Activated naive CD4-positive, alpha-beta T cell treated with Interleukin-2 at 50 U/mL for 16 hours (primary cell): ENCODE measurements around the gene CAPN12.
A peak's percentile ranks its signal among the peaks of the same experiment; 100 is the strongest.

Source experiments
- DNase-seq: peaks from one replicate; pipeline ENCODE4 v3.0.0-alpha.2; 2020

Gene CAPN12

GRCh38 chr19:38737281-38737865, 6.9 kb downstream of the CAPN12 start:
- no peak for DNase-seq

DNA sequence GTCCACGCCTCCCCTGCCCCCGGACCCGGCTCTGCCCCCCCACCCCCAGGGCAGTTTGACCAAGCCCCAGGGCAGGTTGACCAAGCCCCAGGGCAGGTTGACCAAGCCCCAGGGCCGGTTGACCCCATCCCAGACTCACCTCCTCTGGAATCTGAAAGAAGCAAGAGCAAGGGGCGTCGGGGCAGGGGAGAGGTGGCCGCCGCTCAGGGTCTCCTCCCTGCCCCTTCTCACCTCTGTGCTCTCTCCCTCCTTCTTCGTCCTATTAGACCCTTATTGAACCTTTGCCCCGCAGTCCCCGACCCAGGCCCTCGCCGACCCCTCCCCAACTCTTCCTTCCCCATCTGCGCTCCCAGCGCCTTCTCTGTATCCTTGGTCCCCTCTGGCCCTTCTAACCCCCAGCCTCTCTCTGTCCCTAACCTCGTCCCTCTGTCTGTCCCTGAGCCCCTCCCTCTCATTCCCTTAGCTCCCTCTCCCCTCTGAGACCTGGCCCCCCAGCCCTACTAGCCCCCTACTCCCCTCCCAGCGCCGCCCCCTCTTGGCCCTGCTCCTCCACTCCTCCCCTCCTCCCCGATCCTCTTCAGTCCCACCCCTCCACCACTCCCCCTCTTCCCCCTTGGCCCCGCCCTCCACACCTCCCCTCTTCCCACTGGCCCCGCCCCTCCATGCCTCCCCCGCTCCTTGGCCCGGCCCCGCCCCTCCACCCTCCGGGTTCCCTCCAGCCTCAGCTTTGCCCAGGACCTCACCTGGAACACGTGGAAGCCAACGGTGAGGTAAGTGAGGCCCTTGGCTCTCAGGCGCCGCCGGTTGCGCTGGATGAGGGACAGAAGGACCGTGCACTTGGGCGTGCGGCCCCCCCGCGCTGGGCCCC, 7.6 kb downstream of the CAPN12 start:
- DNase-seq: peak; percentile 62

GRCh38 chr19:38736036-38736412, 8.2 kb downstream of the CAPN12 start:
- peak; percentile 67 for DNase-seq

- peak; percentile 28 for DNase-seq
Measured at GRCh38 chr19:38735257-38735686, 9.0 kb downstream of the CAPN12 start.

- peak; percentile 33 for DNase-seq
Measured at GRCh38 chr19:38734426-38735256, 9.6 kb downstream of the CAPN12 start.

GRCh38 chr19:38734176-38734425, 10.2 kb downstream of the CAPN12 start:
- DNase-seq: no peak

- DNase-seq: peak; percentile 11
Measured at GRCh38 chr19:38733493-38734175, 10.6 kb downstream of the CAPN12 start.

DNA sequence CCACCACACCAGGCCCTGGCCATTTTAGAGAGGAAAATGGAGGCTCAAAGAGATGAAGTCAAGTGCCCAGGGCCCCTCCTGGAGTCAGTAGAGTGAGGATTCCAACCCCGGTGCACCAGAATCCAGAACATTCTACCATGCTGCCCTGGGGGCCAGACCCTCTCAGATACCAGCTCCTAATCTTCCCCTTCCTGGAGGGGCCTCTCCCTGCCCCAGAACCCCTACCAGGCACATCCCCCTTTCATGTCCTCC, 11.1 kb downstream of the CAPN12 start:
- no peak for DNase-seq

- no peak for DNase-seq
Measured at GRCh38 chr19:38731654-38732301, 12.5 kb downstream of the CAPN12 start.

DNA sequence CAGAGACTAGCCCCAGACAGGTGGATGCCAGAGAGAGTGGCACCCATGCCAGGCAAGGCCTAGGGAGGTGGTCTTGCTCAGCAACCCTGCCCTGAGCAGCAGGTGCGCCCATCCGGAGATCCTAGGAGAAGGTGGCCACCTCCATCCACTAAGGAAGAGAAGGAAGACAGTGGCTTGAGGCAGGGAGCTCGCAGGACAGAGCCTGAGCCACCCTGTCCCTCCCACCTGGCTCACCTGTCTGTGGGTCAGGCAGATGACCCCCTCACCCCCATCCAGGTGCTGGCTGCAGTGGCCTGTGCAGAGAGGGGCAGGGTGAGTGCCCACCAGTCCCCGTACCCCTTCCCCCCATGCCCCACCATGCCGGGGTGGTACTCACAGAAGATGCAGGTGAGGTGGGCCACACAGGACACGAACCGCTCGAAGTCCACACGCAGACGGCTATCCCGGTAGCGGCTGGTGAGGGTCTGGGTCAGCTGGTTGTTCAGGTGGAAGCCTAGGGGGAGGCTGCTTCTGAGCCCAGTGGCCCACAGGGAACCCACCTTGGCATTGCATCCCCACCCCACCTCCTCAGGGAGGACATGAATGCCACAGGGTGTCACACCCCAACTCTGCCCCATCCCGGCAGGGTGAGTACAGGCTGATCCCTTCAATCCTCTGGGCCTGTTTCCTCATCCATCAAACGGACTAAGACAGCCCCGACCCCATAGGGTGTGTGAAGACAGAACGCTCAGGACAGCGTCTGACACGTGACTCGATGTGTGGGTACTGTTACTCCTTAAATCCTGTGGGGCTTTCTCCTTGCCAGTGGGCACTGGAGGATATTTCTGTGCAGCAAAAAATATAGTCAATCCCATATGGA, 13.3 kb downstream of the CAPN12 start:
- no peak for DNase-seq

- DNase-seq: no peak
Measured at GRCh38 chr19:38730470-38730730, 13.9 kb downstream of the CAPN12 start.

GRCh38 chr19:38729653-38730469, 14.4 kb downstream of the CAPN12 start:
- DNase-seq: peak; percentile 80

GRCh38 chr19:38728752-38729541, 15.3 kb downstream of the CAPN12 start:
- DNase-seq: no peak

DNA sequence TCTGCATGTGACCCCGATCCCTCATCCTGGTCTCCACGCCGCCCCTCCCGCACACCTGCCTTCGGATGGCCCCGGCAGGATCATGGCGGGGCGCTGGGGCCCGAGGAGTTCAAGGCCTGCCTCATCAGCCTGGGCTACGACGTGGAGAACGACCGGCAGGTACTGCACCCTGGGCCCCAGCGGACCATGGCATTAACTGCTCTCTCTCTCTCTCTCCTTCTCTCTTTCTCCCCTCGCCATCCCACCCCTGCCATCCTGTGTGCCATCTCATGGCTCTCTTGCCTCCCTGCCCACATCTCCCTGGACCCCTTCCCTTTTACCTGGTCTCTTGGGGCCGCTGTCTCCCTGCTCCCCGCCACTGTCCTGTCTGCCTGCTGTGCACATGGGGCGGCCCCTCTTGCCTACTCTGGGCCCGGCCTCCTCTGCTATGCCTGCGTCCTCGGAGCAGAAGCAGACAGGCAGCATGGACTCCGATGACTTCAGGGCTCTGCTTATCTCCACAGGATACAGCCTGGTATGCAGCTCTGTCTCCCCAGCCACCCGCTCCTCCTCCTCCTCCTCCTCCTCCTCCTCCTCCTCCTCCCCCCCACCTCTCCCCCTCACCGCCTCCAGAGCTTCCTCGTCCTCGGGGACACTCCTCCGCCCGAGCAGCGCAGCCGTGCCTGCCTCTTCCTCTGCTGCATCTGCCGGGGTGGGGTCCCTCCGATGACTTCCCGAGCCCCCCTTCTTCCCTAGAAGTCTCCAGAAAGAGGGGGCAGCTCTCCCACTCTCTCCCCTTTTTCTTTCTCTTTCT, 16.2 kb downstream of the CAPN12 start:
- DNase-seq: no peak

DNA sequence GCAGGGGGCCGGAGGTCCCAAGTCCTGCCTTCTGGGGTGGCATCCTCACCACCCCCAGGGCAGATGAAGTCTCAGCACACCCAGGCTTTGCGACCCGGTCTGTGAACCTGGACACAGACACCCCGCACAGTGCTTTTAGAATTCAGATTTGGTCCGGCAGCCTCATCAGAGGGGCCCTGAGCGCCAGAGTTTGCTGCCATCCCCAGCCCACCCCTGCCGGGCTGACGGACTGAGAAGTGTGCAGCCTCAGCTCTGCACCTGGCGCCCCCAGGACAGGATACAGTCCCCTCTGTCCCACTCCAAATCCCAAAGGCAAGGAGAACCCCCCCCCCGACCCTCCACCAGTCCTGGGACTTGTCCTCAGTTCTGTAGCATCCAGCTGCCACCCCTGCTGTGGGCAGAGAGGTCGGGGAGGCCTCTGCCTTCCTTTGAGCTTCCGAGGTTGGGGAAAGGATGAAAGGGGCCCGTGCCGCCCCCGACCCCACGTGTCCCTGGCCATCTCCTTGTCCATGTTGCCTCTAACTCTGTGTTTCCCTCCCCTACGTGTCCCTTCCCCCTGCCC, 16.9 kb downstream of the CAPN12 start:
- no peak for DNase-seq

GRCh38 chr19:38726761-38727301, 17.4 kb downstream of the CAPN12 start:
- peak; percentile 51 for DNase-seq

GRCh38 chr19:38726284-38726673, 18.0 kb downstream of the CAPN12 start:
- DNase-seq: no peak

DNA sequence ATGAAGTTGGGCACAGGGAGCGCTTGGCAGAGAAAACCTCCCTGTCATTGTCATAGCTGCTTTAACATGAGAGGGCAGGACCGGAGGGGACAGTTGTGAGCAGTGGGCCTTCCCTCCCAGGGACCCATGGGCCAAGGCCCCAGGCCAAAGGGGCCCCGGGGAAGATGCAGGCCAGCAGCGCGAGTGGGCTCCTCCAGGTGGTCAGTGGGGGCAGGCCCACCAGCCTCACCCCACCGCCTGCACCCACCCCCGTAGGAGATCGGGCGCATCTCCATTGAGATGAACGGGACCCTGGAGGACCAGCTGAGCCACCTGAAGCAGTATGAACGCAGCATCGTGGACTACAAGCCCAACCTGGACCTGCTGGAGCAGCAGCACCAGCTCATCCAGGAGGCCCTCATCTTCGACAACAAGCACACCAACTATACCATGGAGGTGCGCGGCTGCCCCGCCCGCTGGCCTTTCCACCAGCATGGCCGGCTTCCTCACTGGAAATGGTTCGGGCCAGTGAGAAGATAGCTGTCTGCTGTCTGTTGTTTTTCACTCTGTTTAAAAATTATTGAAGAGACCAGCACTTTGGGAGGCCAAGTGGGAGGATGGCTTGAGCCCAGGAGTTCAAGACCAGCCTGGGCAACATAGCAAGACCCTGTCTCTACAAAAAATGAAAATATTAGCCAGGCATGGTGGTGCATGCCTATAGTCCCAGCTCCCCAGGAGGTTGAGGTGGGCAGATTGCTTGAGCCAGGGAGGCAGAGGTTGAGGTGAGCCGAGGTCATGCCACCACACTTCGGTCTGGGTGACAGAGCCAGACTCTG, 18.6 kb downstream of the CAPN12 start:
- no peak for DNase-seq
